ENCODE results near the gene COX8C. TPM values are rescaled to one million over a fixed set of nuclear protein-coding genes. Genes with fewer than 3 reads are reported as not detected.
"Not testable (repeated sequence)": the region's sequence is repeated elsewhere in the genome, so short reads cannot be mapped to it uniquely, and the experiment has no call there.

Gene COX8C
- polyA plus RNA-seq, 1 donor from 2014 or later = not detected

DNA sequence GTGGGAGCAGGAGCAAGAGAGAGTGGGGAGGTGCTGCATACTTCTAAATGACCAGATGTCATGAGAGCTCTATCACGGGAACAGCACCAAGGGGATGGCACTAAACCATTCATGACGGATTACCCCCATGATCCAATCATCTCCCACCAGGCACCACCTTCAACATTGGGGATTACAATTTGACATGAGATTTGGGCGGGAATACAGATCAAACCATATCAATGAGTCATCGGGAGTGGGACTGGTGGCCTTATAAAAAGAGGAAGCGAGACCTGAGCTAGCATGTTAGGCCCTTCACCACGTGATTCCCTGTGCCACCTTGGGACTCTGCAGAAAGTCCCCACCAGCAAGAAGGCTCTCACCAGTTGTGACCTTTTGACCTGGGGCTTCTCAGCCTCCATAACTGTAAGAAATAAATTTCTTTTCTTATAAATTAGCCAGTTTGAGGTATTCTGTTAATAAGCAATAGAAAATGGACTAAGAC lies 28.7 kb downstream of the COX8C start:
- Mint-ChIP-seq H3K9me3 (peaks cover 2 to 16% (median 10%) of the 10 kb centered on the region in 3 donors), H3K4me1 (peaks cover 18 to 33% (median 32%) of the 10 kb centered on the region in 3 donors), H3K27me3 (no peaks in the 10 kb centered on the region), H3K27ac (peak overlapping the region; percentile 36 to 98 (median 97)), H3K4me3 (peak overlapping the region in 3 of 4 donors; percentile 5 to 68 (median 59)), H3K36me3 (peaks cover 4% of the 10 kb centered on the region)

DNA sequence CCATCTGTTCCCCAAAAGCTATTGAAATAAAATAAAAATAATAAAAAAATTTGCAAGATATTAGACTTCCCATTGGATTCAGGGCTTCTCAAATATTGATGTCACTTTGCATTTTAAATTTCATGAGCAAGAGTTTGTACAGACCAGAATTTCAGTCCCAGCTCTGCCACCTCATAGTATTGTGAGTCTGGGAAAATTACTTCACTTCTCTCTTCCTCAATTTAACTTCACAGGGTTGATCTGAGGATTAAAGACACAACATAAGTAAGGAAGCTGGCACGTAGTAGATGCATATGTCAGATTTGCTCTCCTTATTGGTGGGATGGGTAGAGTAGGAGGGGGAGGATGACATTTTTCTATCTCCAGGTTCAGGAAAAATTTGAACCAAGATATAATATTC lies 32.8 kb downstream of the COX8C start:
- H3K27ac Mint-ChIP-seq = no peak overlapping the region
- peaks cover 3% of the 10 kb centered on the region for H3K36me3 Mint-ChIP-seq
- H3K27me3 Mint-ChIP-seq = no peaks in the 10 kb centered on the region
- peaks cover 11 to 24% (median 24%) of the 10 kb centered on the region in 3 donors for H3K4me1 Mint-ChIP-seq
- no peak overlapping the region for H3K4me3 Mint-ChIP-seq
- H3K9me3 Mint-ChIP-seq = peaks cover 0 to 3% (median 2%) of the 10 kb centered on the region in 3 donors

DNA sequence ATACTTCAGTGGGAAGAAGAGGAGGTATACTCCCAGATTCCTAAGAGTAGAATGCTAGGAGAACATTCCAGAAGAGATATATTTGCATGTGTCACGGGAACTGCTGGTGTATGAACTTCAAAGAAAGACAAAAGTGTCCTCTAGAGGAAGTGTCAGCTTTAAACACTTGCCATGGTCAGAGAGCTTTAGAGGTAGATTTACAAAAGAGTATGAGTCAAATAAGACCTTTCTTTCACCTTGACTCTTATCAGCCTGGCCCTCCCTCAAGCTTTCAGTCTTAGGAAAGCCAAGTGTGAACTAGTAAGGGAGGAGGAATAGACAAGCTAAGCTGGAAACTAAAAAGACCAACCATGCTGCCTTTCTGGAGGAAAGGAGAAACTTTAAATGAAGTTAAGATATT lies 34.7 kb downstream of the COX8C start:
- H3K27me3 Mint-ChIP-seq = no peaks in the 10 kb centered on the region
- peak overlapping the region in 1 of 3 donors; percentile 7 for H3K27ac Mint-ChIP-seq
- peaks cover 0 to 10% (median 8%) of the 10 kb centered on the region in 3 donors for H3K4me1 Mint-ChIP-seq
- peaks cover 0 to 3% (median 2%) of the 10 kb centered on the region in 3 donors for H3K9me3 Mint-ChIP-seq
- H3K4me3 Mint-ChIP-seq = no peak overlapping the region
- H3K36me3 Mint-ChIP-seq = peaks cover 3% of the 10 kb centered on the region

- H3K9me3 Mint-ChIP-seq, H3K4me1 Mint-ChIP-seq, H3K36me3 Mint-ChIP-seq, H3K27me3 Mint-ChIP-seq, H3K27ac Mint-ChIP-seq, H3K4me3 Mint-ChIP-seq: not testable (repeated sequence)
These were observed 37.3 kb downstream of the COX8C start for GRCh38 chr14:93384256-93384655.

GRCh38 chr14:93395231-93395630 lies 48.2 kb downstream of the COX8C start:
- Mint-ChIP-seq H3K4me1 (no peaks in the 10 kb centered on the region), H3K4me3 (no peak overlapping the region), H3K36me3 (no peaks in the 10 kb centered on the region), H3K27ac (no peak overlapping the region), H3K9me3 (peaks cover 11 to 20% (median 11%) of the 10 kb centered on the region in 3 donors), H3K27me3 (no peaks in the 10 kb centered on the region)

GRCh38 chr14:93396456-93396855 lies 49.5 kb downstream of the COX8C start:
- Mint-ChIP-seq H3K36me3 (peaks cover 2% of the 10 kb centered on the region), H3K27me3 (peaks cover 2% of the 10 kb centered on the region), H3K9me3 (peaks cover 11 to 20% (median 11%) of the 10 kb centered on the region in 3 donors), H3K4me1 (no peaks in the 10 kb centered on the region), H3K4me3 (no peak overlapping the region), H3K27ac (no peak overlapping the region)

Other genes starting within 250 kb of the COX8C start
- 43.1 TPM for gene ITPK1, start 231.3 kb upstream of the COX8C start, polyA plus RNA-seq
- gene MOAP1, start 162.3 kb upstream of the COX8C start, polyA plus RNA-seq = 53.8 TPM
- 28.8 TPM for gene LYSET, start 161.9 kb upstream of the COX8C start, polyA plus RNA-seq
- 31.5 TPM for gene GON7, start 140.1 kb upstream of the COX8C start, polyA plus RNA-seq
- gene UBR7, start 139.9 kb upstream of the COX8C start, polyA plus RNA-seq = 39.2 TPM
- gene BTBD7, start 14.1 kb upstream of the COX8C start, polyA plus RNA-seq = 16.1 TPM
- not detected for gene UNC79, start 83.8 kb downstream of the COX8C start, polyA plus RNA-seq